GM23338 (cell line): ENCODE results near the gene JARID2. TPM values are rescaled to one million over a fixed set of nuclear protein-coding genes. Genes with fewer than 3 reads are reported as not detected.
A peak's percentile ranks its signal among the peaks of the same experiment; 100 is the strongest.

Source experiments
- ATAC-seq: fragments of 200-7000 bp; cut with Tn5 transposase; 3 replicates; pipeline ENCODE4 v1.9.1; 2020
- DNase-seq: peaks from one replicate; pipeline ENCODE4 v3.0.0-alpha.2; 2015; ENCODE audit warnings: low spot score
- H2AFZ ChIP-seq: fragments of 200-600 bp; sonication (generic); 2 replicates; pipeline ENCODE4 v1.8.0; 2016; ENCODE audit warnings: antibody characterized with exemption, mild to moderate bottlenecking, moderate library complexity
- H3F3A ChIP-seq: fragments of 200-600 bp; sonication (generic); replicated peaks from 2 replicates; pipeline ENCODE4 v1.8.0; 2017; ENCODE audit warnings: antibody characterized with exemption, mixed run types, low read depth
- H3K27ac ChIP-seq: fragments of 200-600 bp; sonication (generic); 2 replicates; pipeline ENCODE4 v1.6.1; 2016; ENCODE audit warnings: low read depth
- H3K27me3 ChIP-seq: fragments of 200-600 bp; sonication (generic); 2 replicates; pipeline ENCODE4 v1.8.0; 2016; ENCODE audit warnings: mild to moderate bottlenecking, mixed run types, moderate library complexity; ENCODE audit not compliant: insufficient read depth
- H3K36me3 ChIP-seq: fragments of 200-600 bp; sonication (generic); 2 replicates; pipeline ENCODE4 v1.8.0; 2016; ENCODE audit warnings: mild to moderate bottlenecking; ENCODE audit not compliant: insufficient read depth
- H3K4me1 ChIP-seq: fragments of 200-600 bp; sonication (generic); 2 replicates; pipeline ENCODE4 v1.8.0; 2016; ENCODE audit warnings: mild to moderate bottlenecking, moderate library complexity; ENCODE audit not compliant: insufficient read depth
- H3K4me2 ChIP-seq: fragments of 200-600 bp; sonication (generic); 2 replicates; pipeline ENCODE4 v1.7.1; 2017; ENCODE audit warnings: mixed run types
- H3K4me3 ChIP-seq: fragments of 200-600 bp; sonication (generic); 2 replicates; pipeline ENCODE4 v1.6.1; 2016; ENCODE audit warnings: mixed run types
- H3K79me2 ChIP-seq: fragments of 200-600 bp; sonication (generic); replicated peaks from 2 replicates; pipeline ENCODE4 v1.8.0; 2017; ENCODE audit warnings: mild to moderate bottlenecking; ENCODE audit not compliant: insufficient read depth
- H3K9me2 ChIP-seq: fragments of 200-600 bp; sonication (generic); 2 replicates; pipeline ENCODE4 v1.8.0; 2017; ENCODE audit not compliant: insufficient read depth
- H4K20me1 ChIP-seq: fragments of 200-600 bp; sonication (generic); replicated peaks from 2 replicates; pipeline ENCODE4 v1.8.0; 2017; ENCODE audit warnings: mild to moderate bottlenecking; ENCODE audit not compliant: insufficient read depth
- H3K27ac Mint-ChIP-seq: 2 replicates; pipeline ENCODE4 v1.8.0; 2020; ENCODE audit warnings: inconsistent platforms, mild to moderate bottlenecking, moderate library complexity, mixed read lengths
- H3K27me3 Mint-ChIP-seq: 3 replicates; pipeline ENCODE4 v1.8.0; 2022; ENCODE audit warnings: low read depth, mild to moderate bottlenecking, moderate library complexity, mixed read lengths, inconsistent platforms; ENCODE audit not compliant: insufficient read depth, poor library complexity
- H3K36me3 Mint-ChIP-seq: 3 replicates; pipeline ENCODE4 v1.8.0; 2021; ENCODE audit warnings: low read depth, mild to moderate bottlenecking, inconsistent platforms, moderate library complexity, mixed read lengths
- H3K4me1 Mint-ChIP-seq: 3 replicates; pipeline ENCODE4 v1.8.0; 2020; ENCODE audit warnings: mild to moderate bottlenecking, inconsistent platforms, mixed read lengths
- H3K4me3 Mint-ChIP-seq: 3 replicates; pipeline ENCODE4 v1.8.0; 2021; ENCODE audit warnings: moderate library complexity, mild to moderate bottlenecking, inconsistent platforms, mixed read lengths
- H3K9me3 Mint-ChIP-seq: 3 replicates; pipeline ENCODE4 v1.8.0; 2020; ENCODE audit warnings: moderate library complexity, mild to moderate bottlenecking, inconsistent platforms, mixed read lengths
- CREB1 ChIP-seq: fragments of 250-450 bp; sonication (Bioruptor Pico); IDR thresholded peaks from 2 replicates; pipeline ENCODE4 v1.5.0; 2020; ENCODE audit warnings: low read depth, mild to moderate bottlenecking, moderate library complexity
- EZH2 ChIP-seq: fragments of 200-600 bp; sonication (generic); IDR thresholded peaks from one replicate; pipeline ENCODE4 v1.8.0; 2017; ENCODE audit warnings: antibody characterized with exemption, mild to moderate bottlenecking, low read depth; ENCODE audit not compliant: unreplicated experiment
- EZH2phosphoT487 ChIP-seq: fragments of 200-600 bp; sonication (generic); IDR thresholded peaks from one replicate; pipeline ENCODE4 v1.8.1; 2018; ENCODE audit warnings: antibody characterized with exemption; ENCODE audit not compliant: unreplicated experiment
- JUNB ChIP-seq: IDR thresholded peaks from one replicate; pipeline ENCODE4 v1.6.1; 2016; ENCODE audit warnings: antibody characterized with exemption; ENCODE audit not compliant: unreplicated experiment
- NANOG ChIP-seq: IDR thresholded peaks from 2 replicates; pipeline ENCODE4 v1.6.1; 2016; ENCODE audit warnings: antibody characterized with exemption, borderline replicate concordance
- POLR2AphosphoS5 ChIP-seq: IDR thresholded peaks from 2 replicates; pipeline ENCODE4 v1.6.1; 2016; ENCODE audit warnings: antibody characterized with exemption, low read depth
- STAT1 ChIP-seq: IDR thresholded peaks from one replicate; pipeline ENCODE4 v1.6.1; 2016; ENCODE audit warnings: antibody characterized with exemption; ENCODE audit not compliant: unreplicated experiment
- ZNF114 ChIP-seq: fragments of 250-450 bp; sonication (Bioruptor Pico); IDR thresholded peaks from 2 replicates; pipeline ENCODE4 v1.5.0; 2020; ENCODE audit warnings: mild to moderate bottlenecking, moderate library complexity
- ZNF331 ChIP-seq: fragments of 250-450 bp; sonication (Bioruptor Pico); IDR thresholded peaks from 2 replicates; pipeline ENCODE4 v1.5.0; 2020; ENCODE audit warnings: low read depth, mild to moderate bottlenecking, moderate library complexity
- ZNF462 ChIP-seq: fragments of 250-450 bp; sonication (Bioruptor Pico); IDR thresholded peaks from 2 replicates; pipeline ENCODE4 v1.5.0; 2020; ENCODE audit warnings: mild to moderate bottlenecking, moderate library complexity
- polyA plus RNA-seq: library from polyadenylated mRNA; unstranded; fragments of >200 nt; fragmentation: Nextera tagmentation; extraction: Ambion mirVana; gene quantifications from 2 replicates; pipeline ENCODE4 v1.2.1, GENCODE V29; 2016
- total RNA-seq: library from RNA; depleted of rRNA; stranded (reverse); fragments of >200 nt; shearing (Covaris generic); gene quantifications from 2 replicates; pipeline ENCODE4 v1.2.3, GENCODE V29; 2014
- TF ChIP-seq, protein P1 (sequence below): IDR thresholded peaks from one replicate; pipeline ENCODE4 v1.6.1; 2018; ENCODE audit warnings: antibody characterized with exemption; ENCODE audit not compliant: unreplicated experiment
- TF ChIP-seq, protein P2 (sequence below): IDR thresholded peaks from 2 replicates; pipeline ENCODE4 v1.6.1; 2016; ENCODE audit warnings: antibody characterized with exemption
- TF ChIP-seq, protein P3 (sequence below), 2 experiments: fragments of 200-600 bp in 1 of 2; sonication (generic) in 1 of 2; conservative IDR thresholded peaks; 2 replicates each; pipeline versions ENCODE4 v1.5.1 to v1.6.1; 2016 to 2017; ENCODE audit warnings: antibody characterized with exemption in 2 of 2, low read depth in 2 of 2, mild to moderate bottlenecking in 2 of 2, moderate library complexity in 1 of 2

Gene JARID2
- total and polyA plus RNA-seq, 2 experiments from 2014 or later: 92.8 to 196 TPM

GRCh38 chr6:15303920-15304291, 58.0 kb downstream of the JARID2 start:
- Mint-ChIP-seq H3K4me3 (no peak overlapping the region), H3K27me3 (peaks cover 21% of the 10 kb centered on the region), H3K27ac (no peak overlapping the region), H3K36me3 (peaks cover 11% of the 10 kb centered on the region; the same call in 2 of the 3 replicates), H3K9me3 (no peaks in the 10 kb centered on the region), H3K4me1 (peaks cover 82% of the 10 kb centered on the region)
- ATAC-seq: peak; percentile 10; the same call in 1 of the 3 replicates
- Histone ChIP-seq H3K9me2 (no peaks in the 10 kb centered on the region), H3F3A (peaks cover 40% of the 10 kb centered on the region; the same call in 1 of the 2 replicates), H3K79me2 (peaks cover 100% of the 10 kb centered on the region), H3K4me3 (peak overlapping the region; percentile 10; the same call in 1 of the 2 replicates), H3K36me3 (no peaks in the 10 kb centered on the region), H3K4me1 (peaks cover 97% of the 10 kb centered on the region), H3K27ac (peak overlapping the region; percentile 35; the same call in 1 of the 2 replicates), H2AFZ (no peak overlapping the region), H4K20me1 (peaks cover 97% of the 10 kb centered on the region), H3K4me2 (peak overlapping the region; percentile 28; the same call in 1 of the 2 replicates), H3K27me3 (no peaks in the 10 kb centered on the region)
- TF ChIP-seq ZNF462 (CRISPR knock-in tag) (no peak), JUNB (no peak), STAT1 (no peak), ZNF114 (CRISPR knock-in tag) (no peak), CREB1 (no peak), POLR2AphosphoS5 (no peak), EZH2phosphoT487 (no peak), NANOG (no peak), ZNF331 (CRISPR knock-in tag) (no peak), EZH2 (no peak)
- TF ChIP-seq, protein P1, sequence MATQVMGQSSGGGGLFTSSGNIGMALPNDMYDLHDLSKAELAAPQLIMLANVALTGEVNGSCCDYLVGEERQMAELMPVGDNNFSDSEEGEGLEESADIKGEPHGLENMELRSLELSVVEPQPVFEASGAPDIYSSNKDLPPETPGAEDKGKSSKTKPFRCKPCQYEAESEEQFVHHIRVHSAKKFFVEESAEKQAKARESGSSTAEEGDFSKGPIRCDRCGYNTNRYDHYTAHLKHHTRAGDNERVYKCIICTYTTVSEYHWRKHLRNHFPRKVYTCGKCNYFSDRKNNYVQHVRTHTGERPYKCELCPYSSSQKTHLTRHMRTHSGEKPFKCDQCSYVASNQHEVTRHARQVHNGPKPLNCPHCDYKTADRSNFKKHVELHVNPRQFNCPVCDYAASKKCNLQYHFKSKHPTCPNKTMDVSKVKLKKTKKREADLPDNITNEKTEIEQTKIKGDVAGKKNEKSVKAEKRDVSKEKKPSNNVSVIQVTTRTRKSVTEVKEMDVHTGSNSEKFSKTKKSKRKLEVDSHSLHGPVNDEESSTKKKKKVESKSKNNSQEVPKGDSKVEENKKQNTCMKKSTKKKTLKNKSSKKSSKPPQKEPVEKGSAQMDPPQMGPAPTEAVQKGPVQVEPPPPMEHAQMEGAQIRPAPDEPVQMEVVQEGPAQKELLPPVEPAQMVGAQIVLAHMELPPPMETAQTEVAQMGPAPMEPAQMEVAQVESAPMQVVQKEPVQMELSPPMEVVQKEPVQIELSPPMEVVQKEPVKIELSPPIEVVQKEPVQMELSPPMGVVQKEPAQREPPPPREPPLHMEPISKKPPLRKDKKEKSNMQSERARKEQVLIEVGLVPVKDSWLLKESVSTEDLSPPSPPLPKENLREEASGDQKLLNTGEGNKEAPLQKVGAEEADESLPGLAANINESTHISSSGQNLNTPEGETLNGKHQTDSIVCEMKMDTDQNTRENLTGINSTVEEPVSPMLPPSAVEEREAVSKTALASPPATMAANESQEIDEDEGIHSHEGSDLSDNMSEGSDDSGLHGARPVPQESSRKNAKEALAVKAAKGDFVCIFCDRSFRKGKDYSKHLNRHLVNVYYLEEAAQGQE: no peak
- TF ChIP-seq, protein P2, sequence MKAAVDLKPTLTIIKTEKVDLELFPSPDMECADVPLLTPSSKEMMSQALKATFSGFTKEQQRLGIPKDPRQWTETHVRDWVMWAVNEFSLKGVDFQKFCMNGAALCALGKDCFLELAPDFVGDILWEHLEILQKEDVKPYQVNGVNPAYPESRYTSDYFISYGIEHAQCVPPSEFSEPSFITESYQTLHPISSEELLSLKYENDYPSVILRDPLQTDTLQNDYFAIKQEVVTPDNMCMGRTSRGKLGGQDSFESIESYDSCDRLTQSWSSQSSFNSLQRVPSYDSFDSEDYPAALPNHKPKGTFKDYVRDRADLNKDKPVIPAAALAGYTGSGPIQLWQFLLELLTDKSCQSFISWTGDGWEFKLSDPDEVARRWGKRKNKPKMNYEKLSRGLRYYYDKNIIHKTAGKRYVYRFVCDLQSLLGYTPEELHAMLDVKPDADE: no peak
- TF ChIP-seq, protein P3, sequence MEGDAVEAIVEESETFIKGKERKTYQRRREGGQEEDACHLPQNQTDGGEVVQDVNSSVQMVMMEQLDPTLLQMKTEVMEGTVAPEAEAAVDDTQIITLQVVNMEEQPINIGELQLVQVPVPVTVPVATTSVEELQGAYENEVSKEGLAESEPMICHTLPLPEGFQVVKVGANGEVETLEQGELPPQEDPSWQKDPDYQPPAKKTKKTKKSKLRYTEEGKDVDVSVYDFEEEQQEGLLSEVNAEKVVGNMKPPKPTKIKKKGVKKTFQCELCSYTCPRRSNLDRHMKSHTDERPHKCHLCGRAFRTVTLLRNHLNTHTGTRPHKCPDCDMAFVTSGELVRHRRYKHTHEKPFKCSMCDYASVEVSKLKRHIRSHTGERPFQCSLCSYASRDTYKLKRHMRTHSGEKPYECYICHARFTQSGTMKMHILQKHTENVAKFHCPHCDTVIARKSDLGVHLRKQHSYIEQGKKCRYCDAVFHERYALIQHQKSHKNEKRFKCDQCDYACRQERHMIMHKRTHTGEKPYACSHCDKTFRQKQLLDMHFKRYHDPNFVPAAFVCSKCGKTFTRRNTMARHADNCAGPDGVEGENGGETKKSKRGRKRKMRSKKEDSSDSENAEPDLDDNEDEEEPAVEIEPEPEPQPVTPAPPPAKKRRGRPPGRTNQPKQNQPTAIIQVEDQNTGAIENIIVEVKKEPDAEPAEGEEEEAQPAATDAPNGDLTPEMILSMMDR (conservative IDR thresholded peaks at IDR 0.05; ENCODE audit: low read depth in 2 of 2): no peak
- no peak for DNase-seq
